ENCODE data around the gene XKR3.
"Not testable (repeated sequence)": the region's sequence is repeated elsewhere in the genome, so short reads cannot be mapped to it uniquely, and the experiment has no call there.

DNA sequence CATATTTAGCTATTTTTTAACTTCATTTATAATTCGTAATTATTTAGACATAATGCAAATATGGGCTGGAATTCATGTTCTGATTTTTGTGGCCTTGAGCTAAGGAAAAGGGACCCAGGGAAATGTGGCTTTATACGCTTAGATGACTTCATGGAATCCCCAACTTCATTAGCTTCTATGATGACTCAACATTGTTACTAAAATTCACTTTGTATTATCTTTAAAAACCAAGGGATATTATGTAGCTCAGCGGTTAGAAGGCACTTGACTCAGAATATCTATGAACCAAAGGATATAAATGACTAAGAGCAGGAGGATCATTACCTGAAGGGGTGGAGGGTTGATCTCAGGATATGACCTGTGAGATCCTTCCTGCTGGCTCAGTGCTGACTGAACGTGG lies 64.8 kb downstream of the XKR3 start:
- TF ChIP-seq, protein P1, sequence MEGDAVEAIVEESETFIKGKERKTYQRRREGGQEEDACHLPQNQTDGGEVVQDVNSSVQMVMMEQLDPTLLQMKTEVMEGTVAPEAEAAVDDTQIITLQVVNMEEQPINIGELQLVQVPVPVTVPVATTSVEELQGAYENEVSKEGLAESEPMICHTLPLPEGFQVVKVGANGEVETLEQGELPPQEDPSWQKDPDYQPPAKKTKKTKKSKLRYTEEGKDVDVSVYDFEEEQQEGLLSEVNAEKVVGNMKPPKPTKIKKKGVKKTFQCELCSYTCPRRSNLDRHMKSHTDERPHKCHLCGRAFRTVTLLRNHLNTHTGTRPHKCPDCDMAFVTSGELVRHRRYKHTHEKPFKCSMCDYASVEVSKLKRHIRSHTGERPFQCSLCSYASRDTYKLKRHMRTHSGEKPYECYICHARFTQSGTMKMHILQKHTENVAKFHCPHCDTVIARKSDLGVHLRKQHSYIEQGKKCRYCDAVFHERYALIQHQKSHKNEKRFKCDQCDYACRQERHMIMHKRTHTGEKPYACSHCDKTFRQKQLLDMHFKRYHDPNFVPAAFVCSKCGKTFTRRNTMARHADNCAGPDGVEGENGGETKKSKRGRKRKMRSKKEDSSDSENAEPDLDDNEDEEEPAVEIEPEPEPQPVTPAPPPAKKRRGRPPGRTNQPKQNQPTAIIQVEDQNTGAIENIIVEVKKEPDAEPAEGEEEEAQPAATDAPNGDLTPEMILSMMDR (IDR thresholded peaks at IDR 0.05; ENCODE audit: low read length): not testable (repeated sequence)
- not testable (repeated sequence) for TF ChIP-seq EZH2phosphoT487 (IDR thresholded peaks at IDR 0.05; ENCODE audit: low read length)

All from MM.1S (cell line).